OCI-LY3 (cell line): ENCODE results near the gene C4orf46.
"Not testable (repeated sequence)": the region's sequence is repeated elsewhere in the genome, so short reads cannot be mapped to it uniquely, and the experiment has no call there.

ENCODE experiments used
- H2AFZ ChIP-seq: fragments of 200-600, 300-600 bp; shearing (Covaris generic); 2 replicates; pipeline ENCODE4 v1.6.0; 2014; ENCODE audit warnings: antibody characterized with exemption, low read depth, low read length
- H3K27ac ChIP-seq: fragments of 200-600, 300-600 bp; sonication (generic); 2 replicates; pipeline ENCODE4 v1.5.1; 2014; ENCODE audit warnings: mild to moderate bottlenecking, low read length, moderate library complexity, mixed read lengths
- H3K27me3 ChIP-seq: fragments of 200-600, 300-600 bp; sonication (generic); 2 replicates; pipeline ENCODE4 v1.6.1; 2014; ENCODE audit warnings: low read depth, low read length, mixed read lengths
- H3K36me3 ChIP-seq: fragments of 200-600, 300-600 bp; sonication (generic); replicated peaks from 2 replicates; pipeline ENCODE3; 2014; ENCODE audit warnings: low read depth, low read length, mixed read lengths
- H3K4me1 ChIP-seq: fragments of 300-600, 200-600 bp; sonication (generic); 2 replicates; pipeline ENCODE4 v1.6.1; 2014; ENCODE audit warnings: low read length, mixed read lengths
- H3K4me2 ChIP-seq: fragments of 200-600, 300-600 bp; sonication (generic); 2 replicates; pipeline ENCODE4 v1.6.1; 2014; ENCODE audit warnings: low read length, mixed read lengths
- H3K4me3 ChIP-seq: fragments of 300-600, 200-600 bp; sonication (generic); 2 replicates; pipeline ENCODE4 v1.5.1; 2014; ENCODE audit warnings: antibody characterized with exemption, mild to moderate bottlenecking, low read length, moderate library complexity
- H3K79me2 ChIP-seq: fragments of 300-600, 200-600 bp; shearing (Covaris generic); 2 replicates; pipeline ENCODE4 v1.6.1; 2014; ENCODE audit warnings: mild to moderate bottlenecking, low read length, mixed read lengths
- H3K9ac ChIP-seq: fragments of 300-600, 200-600 bp; shearing (Covaris generic); 2 replicates; pipeline ENCODE4 v1.6.0; 2014; ENCODE audit warnings: mild to moderate bottlenecking, low read length, moderate library complexity
- H3K9me3 ChIP-seq: fragments of 200-600, 300-600 bp; shearing (Covaris generic); 2 replicates; pipeline ENCODE4 v1.6.1; 2014; ENCODE audit warnings: low read length, mixed read lengths; ENCODE audit not compliant: insufficient read depth
- H4K20me1 ChIP-seq: fragments of 200-600, 300-600 bp; sonication (generic); 2 replicates; pipeline ENCODE4 v1.6.1; 2016; ENCODE audit warnings: low read length, mixed read lengths; ENCODE audit not compliant: insufficient read depth
- CTCF ChIP-seq: fragments of 200-600, 300-600 bp; sonication (generic); IDR thresholded peaks from 2 replicates; pipeline ENCODE4 v1.5.1; 2014; ENCODE audit warnings: antibody characterized with exemption, low read length, low read depth
- EZH2phosphoT487 ChIP-seq: fragments of 200-600 bp; shearing (Covaris generic); IDR thresholded peaks from 2 replicates; pipeline ENCODE4 v1.6.1; 2018; ENCODE audit warnings: antibody characterized with exemption, mixed run types, low read depth

Gene C4orf46

GRCh38 chr4:158671665-158671914, at the start of gene C4orf46:
Gene C4orf46, minus strand, starts transcription at chr4:158671887. Its CDS starts 86 bp downstream, at chr4:158671801.
- peak within 1 kb of the TSS; percentile 99 for H3K9ac ChIP-seq
- no peaks in the 10 kb centered on the region for H3K27me3 ChIP-seq
- peaks cover 62% of the 10 kb centered on the region for H3K79me2 ChIP-seq
- no peak for TF ChIP-seq CTCF
- H3K27ac ChIP-seq: peak within 1 kb of the TSS; percentile 94
- H3K4me2 ChIP-seq: peak within 1 kb of the TSS; percentile 92
- H3K9me3 ChIP-seq: no peaks in the 10 kb centered on the region
- H3K4me3 ChIP-seq: peak within 1 kb of the TSS; percentile 82
- H3K4me1 ChIP-seq: peaks cover 21% of the 10 kb centered on the region
- H4K20me1 ChIP-seq: peaks cover 27% of the 10 kb centered on the region
- peak within 1 kb of the TSS; percentile 96 for H2AFZ ChIP-seq
- H3K36me3 ChIP-seq: peaks cover 18% of the 10 kb centered on the region

- H3K27ac ChIP-seq: no peak overlapping the region
- no peaks in the 10 kb centered on the region for H3K9me3 ChIP-seq
- no peak overlapping the region for H3K4me3 ChIP-seq
- H3K27me3 ChIP-seq: no peaks in the 10 kb centered on the region
- H4K20me1 ChIP-seq: no peaks in the 10 kb centered on the region
- peaks cover 3% of the 10 kb centered on the region for H3K4me1 ChIP-seq
- no peak overlapping the region for H2AFZ ChIP-seq
- no peak overlapping the region for H3K9ac ChIP-seq
- H3K79me2 ChIP-seq: no peaks in the 10 kb centered on the region
- H3K36me3 ChIP-seq: peaks cover 75% of the 10 kb centered on the region
- H3K4me2 ChIP-seq: no peak overlapping the region
- no peak for TF ChIP-seq CTCF
- TF ChIP-seq EZH2phosphoT487: no peak
Measured at GRCh38 chr4:158715802-158716201, 44.1 kb upstream of the C4orf46 start.

- TF ChIP-seq EZH2phosphoT487: no peak
- no peak for TF ChIP-seq CTCF
- no peaks in the 10 kb centered on the region for H3K27me3 ChIP-seq
- no peaks in the 10 kb centered on the region for H3K9me3 ChIP-seq
- no peak overlapping the region for H3K4me2 ChIP-seq
- no peak overlapping the region for H3K27ac ChIP-seq
- H3K9ac ChIP-seq: no peak overlapping the region
- peaks cover 3% of the 10 kb centered on the region for H3K4me1 ChIP-seq
- no peaks in the 10 kb centered on the region for H4K20me1 ChIP-seq
- H3K79me2 ChIP-seq: no peaks in the 10 kb centered on the region
- peaks cover 81% of the 10 kb centered on the region for H3K36me3 ChIP-seq
- no peak overlapping the region for H2AFZ ChIP-seq
- H3K4me3 ChIP-seq: no peak overlapping the region
Measured at GRCh38 chr4:158714937-158715336, 43.2 kb upstream of the C4orf46 start.

- not testable (repeated sequence) for H3K9me3 ChIP-seq, H3K4me1 ChIP-seq, H4K20me1 ChIP-seq, H3K4me3 ChIP-seq, H3K27me3 ChIP-seq, H3K79me2 ChIP-seq, H3K9ac ChIP-seq, H3K4me2 ChIP-seq, H2AFZ ChIP-seq, H3K27ac ChIP-seq
- H3K36me3 ChIP-seq: peaks cover 71% of the 10 kb centered on the region
Measured at GRCh38 chr4:158712622-158713021, 40.9 kb upstream of the C4orf46 start.

GRCh38 chr4:158710814-158711213, 39.1 kb upstream of the C4orf46 start:
- TF ChIP-seq EZH2phosphoT487 (no peak), CTCF (peak; percentile 26)
- Histone ChIP-seq H3K27me3 (no peaks in the 10 kb centered on the region), H3K36me3 (peaks cover 76% of the 10 kb centered on the region)

More at GRCh38 chr4:158710814-158711213, 39.1 kb upstream of the C4orf46 start:
- no peaks in the 10 kb centered on the region for H3K9me3 ChIP-seq
- peaks cover 3% of the 10 kb centered on the region for H3K4me1 ChIP-seq
- no peak overlapping the region for H3K4me2 ChIP-seq
- no peak overlapping the region for H2AFZ ChIP-seq
- H3K27ac ChIP-seq: no peak overlapping the region
- no peak overlapping the region for H3K4me3 ChIP-seq
- H3K9ac ChIP-seq: no peak overlapping the region
- no peaks in the 10 kb centered on the region for H4K20me1 ChIP-seq
- H3K79me2 ChIP-seq: no peaks in the 10 kb centered on the region
